GM10847 (cell line): ENCODE measurements around the gene MYRFL.

Source experiments
- POLR2A ChIP-seq: IDR thresholded peaks from 2 replicates; pipeline ENCODE4 v1.6.1; 2011; ENCODE audit not compliant: insufficient read length; ENCODE audit errors: extremely low read depth

Gene MYRFL

DNA sequence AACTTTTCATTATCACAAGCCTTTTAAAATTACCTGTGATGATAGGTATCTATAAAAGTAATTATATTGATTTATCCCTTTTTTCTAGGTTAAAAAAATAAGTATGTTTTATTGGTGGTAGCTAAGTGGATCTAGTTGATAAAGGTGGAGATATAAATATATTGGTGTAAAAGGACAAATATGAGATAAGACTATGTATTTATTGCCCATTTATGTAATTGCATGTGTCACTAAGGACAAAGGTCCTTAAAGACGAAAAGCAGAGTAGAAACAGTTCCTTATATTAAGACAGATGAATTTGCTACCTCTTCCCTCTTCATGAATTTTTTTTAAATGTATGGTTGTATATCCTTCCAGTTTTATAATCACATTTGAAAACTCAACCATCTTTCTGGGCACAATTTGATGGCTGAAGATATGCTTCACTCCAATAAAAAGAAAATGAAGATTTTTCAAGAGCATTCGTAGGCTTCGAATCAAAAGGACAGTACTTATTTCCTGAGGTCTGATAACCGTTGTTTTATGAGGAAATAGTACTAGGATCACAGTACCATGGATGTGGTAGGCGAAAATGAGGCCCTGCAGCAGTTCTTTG, at the start of gene MYRFL:
MYRFL (plus strand) TSS at position 262 of the 595 bp plus-strand sequence; CDS start at position 553, 291 bp downstream.
- no peak for TF ChIP-seq POLR2A

DNA sequence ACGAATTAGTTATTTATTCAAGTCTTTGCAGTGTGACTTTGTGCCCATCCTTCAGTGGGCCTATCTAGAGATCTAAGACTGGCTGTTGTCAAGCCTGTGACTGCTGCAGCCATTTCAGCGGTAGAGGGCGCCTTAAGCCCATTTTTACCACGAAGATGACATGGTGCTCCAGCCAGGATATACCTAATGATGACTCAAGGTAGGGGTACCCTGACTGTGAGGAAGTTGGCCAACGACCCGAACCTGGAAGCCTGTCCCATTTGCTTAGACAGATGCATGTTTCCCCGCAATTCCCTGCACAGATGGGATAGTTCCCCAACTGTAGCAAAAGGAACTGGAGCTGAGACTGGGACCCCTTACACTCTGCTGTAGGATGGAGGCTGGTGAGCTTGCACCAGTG, 45.1 kb upstream of the MYRFL start:
- no peak for TF ChIP-seq POLR2A

DNA sequence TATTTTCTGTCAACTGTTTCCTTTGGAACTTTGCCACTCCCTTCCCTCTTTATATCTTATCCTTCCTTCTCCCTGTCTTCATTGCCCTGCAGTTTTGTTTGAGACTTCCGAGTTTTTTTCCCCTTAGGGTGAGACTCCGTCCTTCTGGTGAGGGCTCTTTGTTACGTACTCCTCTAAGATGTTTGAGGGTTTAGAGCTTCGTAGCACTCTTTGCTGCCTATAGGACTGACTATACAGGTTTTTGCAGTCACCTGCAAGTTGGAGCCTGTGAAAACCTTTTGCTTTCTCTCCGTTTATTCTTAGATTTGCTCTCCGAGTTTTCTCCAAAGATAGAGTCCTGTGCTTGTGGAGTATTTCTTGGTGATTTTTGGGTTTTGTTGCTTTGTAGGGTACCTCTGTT, 41.7 kb upstream of the MYRFL start:
- no peak for TF ChIP-seq POLR2A

- TF ChIP-seq POLR2A: no peak
Observed at GRCh38 chr12:69789351-69789750, 35.7 kb upstream of the MYRFL start.

GRCh38 chr12:69792533-69792932, 32.5 kb upstream of the MYRFL start:
- no peak for TF ChIP-seq POLR2A

DNA sequence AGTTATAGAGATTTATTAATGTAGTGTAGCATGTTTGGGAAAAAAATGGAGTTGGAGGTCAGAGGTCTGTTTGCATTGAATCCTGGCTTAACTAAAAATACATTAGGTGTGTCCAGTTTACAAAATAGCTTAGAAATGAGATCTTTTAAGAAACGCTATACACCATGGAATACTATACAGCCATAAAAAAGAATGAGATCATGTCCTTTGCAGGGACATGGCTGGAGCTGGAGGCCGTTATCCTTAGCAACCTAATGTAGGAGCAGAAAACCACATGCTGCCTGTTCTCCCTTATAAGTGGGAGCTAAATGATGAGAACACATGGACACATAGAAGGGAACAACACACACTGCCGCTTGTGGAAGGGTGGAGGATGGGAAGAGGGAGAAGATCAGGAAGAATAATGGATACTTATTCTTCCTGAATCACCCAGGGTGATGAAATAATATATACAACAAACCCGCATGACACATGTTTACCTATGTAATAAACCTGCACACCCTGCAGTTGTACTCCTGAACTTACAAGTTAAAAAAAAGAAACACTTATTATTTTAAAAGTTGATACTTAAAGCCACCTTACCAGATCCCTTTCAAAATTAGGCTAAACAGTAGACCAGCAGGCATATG, 14.0 kb upstream of the MYRFL start:
- no peak for TF ChIP-seq POLR2A

DNA sequence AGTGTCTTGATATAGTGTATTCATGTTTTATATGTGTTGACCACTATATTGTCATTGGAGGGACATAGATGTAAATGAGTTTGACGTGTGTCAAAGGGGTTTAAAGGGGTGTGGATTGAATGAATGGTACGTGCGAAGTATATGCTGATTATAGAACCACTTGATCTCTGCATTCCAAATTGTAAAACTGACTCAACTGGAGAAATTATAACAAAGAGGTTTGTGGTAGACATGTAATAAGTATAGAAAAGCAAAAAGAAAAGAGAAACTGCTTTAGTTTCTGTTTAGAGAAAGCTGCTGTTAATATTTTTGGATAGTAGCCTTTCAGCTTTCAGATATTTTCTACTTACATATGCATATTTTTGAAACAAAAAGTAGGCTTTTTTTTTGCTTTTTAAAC, 8.9 kb upstream of the MYRFL start:
- no peak for TF ChIP-seq POLR2A

DNA sequence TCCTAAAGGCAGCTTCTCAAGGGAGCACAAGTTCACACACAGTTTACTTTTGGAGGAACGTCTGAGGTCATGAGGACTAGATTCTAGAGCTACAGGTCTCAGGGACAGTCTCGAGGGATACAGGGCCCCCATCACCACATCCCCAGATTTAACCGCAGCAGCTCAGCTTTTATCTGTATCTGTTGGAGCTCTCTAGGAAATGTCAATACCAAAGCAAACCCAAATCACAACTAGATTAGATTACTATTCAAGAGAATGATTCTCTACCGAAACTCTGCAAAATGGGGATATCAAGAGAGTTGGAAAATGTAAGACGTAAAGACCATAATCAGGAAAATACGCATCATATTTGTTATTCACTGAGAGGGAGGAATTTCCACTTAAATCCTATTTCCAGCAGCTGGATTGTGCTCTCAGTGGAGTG, 4.0 kb upstream of the MYRFL start:
- no peak for TF ChIP-seq POLR2A

- no peak for TF ChIP-seq POLR2A
Observed at GRCh38 chr12:69821456-69822159, 3.4 kb upstream of the MYRFL start.

DNA sequence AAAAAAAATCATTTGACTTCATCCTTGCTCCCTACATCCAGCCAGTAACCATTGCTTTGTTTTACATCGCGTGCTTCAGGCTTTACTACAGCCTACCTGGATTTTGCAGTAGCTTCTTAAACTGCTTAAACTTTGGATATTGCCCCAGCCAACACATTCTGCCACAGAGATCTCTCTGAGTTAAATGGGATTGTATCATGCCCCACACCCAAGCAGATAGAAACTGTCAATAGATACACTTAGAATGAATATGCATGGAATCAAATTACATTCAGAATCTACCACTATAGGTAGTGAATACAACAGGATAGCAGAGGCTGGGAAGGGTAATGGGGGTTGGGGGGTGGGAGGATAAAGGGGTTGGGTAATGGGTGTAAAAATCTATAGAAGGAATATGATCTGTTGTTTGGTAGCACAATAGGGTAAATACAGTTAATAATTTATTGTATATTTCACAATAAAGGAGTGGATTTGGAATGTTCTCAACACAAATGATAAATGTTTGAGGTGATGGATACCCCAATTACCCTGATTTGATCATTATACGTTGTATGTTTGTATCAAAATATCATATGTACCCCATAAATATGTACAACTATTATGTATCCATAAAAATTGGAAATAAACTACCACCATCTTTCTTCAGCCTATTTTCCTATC, 2.7 kb upstream of the MYRFL start:
- TF ChIP-seq POLR2A: no peak

- no peak for TF ChIP-seq POLR2A
Observed at GRCh38 chr12:69824028-69824427, 999 bp upstream of the MYRFL start.

DNA sequence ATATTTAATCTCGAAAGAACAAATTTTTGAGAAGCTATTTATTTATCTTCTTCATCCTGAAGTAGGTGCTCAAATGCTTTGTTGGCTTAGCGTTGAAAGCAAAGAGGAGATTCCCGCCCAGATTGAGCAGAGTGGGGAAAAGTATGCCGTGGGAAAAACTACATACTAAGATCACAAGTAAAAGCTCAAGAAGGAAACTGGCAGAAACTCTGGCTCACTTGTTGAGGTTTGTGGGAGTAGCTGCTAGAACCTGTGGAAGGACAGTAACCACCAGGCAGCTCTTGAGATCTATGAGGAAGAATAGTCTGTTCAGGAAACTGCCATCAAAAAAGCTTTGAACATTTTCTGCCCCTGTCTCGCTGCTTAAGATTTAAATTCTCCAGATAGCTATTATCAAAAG, 3.9 kb downstream of the MYRFL start:
- TF ChIP-seq POLR2A: no peak

DNA sequence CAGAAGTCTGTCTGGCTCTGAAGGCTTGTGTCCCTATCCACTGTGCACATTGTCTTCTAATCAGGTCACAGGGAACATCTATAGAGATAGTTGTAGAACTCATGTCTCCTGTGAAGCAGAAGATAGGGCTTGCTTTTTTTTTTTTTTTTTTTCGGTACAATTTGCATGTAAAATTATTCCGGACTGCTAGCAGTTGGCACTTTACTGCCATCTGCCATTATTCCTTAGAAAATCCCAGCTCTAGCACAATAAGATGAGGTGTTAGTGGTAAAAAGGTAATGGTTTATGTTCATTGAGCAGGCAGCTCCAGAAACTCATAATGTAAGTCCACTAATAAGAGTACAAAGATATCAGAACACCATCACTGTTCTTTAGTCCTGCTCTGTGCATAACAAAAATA, 8.7 kb downstream of the MYRFL start:
- TF ChIP-seq POLR2A: no peak

DNA sequence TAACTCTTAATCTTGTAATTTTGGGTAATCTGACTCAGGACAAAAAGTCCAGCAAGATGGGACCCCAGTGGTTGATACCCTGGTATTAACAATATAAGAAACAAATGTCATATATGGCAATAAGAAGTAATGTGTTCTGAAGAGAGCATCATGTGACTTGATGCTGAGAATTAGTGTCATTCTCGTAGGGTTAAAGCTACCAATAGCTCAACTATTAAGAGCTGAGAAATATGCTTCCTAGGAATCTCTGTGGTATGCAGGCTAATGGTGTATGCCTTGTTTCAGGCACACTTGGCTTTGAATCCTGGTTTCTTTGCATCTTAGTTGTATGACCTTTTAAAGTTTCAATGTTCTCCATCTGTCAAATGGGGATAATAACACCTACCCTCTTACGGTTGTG, 9.1 kb downstream of the MYRFL start:
- TF ChIP-seq POLR2A: no peak

GRCh38 chr12:69834576-69834975, 9.5 kb downstream of the MYRFL start:
- no peak for TF ChIP-seq POLR2A

DNA sequence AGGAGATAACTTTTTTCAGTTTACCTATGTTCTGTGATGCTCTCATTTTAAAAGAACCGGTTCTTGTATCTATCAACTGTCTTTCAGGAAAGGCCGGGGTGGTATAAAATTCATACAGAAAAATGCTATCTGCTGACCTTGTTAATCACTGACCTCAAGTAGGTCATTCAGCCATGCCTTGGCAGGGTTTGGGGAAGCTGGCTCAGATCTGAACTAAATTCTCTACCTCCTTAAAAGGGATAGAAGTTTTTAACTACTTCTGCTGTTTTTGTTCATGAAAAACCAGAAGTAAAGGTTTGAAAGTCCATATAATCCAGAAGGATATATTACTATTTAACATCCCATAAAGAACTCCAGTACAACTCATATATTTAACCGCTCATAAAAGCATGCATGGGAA, 10.1 kb downstream of the MYRFL start:
- TF ChIP-seq POLR2A: no peak
